Measurements from ENCODE around the gene MLNR.

The MLNR gene, protein sequence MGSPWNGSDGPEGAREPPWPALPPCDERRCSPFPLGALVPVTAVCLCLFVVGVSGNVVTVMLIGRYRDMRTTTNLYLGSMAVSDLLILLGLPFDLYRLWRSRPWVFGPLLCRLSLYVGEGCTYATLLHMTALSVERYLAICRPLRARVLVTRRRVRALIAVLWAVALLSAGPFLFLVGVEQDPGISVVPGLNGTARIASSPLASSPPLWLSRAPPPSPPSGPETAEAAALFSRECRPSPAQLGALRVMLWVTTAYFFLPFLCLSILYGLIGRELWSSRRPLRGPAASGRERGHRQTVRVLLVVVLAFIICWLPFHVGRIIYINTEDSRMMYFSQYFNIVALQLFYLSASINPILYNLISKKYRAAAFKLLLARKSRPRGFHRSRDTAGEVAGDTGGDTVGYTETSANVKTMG

DNA sequence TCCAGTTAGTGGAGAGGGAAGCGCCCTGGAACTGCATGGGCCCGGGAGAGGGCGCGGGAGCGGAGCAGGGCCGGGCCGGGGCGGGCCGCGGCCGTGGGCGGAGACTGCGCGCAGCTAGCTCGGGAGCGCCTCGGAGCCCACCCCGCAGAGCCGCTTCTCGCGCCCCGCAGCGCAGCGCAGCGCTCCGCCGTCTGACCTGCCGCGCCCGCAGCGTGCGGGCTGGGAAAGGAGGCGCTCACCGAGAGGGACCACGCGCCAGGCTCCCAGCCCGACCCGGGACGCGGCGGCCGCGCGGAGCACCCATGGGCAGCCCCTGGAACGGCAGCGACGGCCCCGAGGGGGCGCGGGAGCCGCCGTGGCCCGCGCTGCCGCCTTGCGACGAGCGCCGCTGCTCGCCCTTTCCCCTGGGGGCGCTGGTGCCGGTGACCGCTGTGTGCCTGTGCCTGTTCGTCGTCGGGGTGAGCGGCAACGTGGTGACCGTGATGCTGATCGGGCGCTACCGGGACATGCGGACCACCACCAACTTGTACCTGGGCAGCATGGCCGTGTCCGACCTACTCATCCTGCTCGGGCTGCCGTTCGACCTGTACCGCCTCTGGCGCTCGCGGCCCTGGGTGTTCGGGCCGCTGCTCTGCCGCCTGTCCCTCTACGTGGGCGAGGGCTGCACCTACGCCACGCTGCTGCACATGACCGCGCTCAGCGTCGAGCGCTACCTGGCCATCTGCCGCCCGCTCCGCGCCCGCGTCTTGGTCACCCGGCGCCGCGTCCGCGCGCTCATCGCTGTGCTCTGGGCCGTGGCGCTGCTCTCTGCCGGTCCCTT lies at the start of gene MLNR:
Gene MLNR (plus strand): TSS at position 303 of the 820 bp plus-strand sequence. CDS start 0 bp downstream, at position 303.
- H3K9me3 ChIP-seq (ENCODE audit: control insufficient read depth, low read depth, low read length) = no peaks in the 10 kb centered on the region
- peak within 1 kb of the TSS; percentile 49 for H3K4me3 ChIP-seq (ENCODE audit: low read length)
- H3K4me1 ChIP-seq (ENCODE audit: control insufficient read depth, low read depth, low read length) = peaks cover 1% of the 10 kb centered on the region
- no peak within 1 kb of the TSS for H3K9ac ChIP-seq (ENCODE audit: low read length)
- H3K27ac ChIP-seq (ENCODE audit: low read length) = no peak within 1 kb of the TSS
- no peaks in the 10 kb centered on the region for H3K36me3 ChIP-seq (ENCODE audit: control insufficient read depth, low read depth, low read length)
- peaks cover 90% of the 10 kb centered on the region for H3K27me3 ChIP-seq (ENCODE audit: control insufficient read depth, insufficient read depth, low read length)

DNA sequence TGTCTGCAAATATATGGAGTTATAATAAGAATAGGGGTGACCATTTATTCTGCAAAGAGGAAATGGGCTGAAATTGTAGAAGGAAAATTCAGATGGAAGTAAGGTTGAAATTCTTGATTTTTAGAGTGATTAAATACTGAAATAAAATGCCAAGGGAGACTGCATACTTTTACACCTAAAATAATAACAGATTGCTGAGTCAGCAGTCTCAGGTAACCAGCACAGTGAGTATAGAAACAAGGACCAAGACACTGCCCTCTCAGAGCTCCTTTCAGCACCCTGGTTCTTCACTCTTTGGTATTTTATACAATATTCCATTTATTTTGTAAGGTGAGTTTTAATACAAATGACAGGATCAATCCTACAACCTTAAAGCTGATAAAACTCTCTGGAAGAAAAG lies 48.8 kb upstream of the MLNR start:
- peaks cover 32% of the 10 kb centered on the region for H3K36me3 ChIP-seq (ENCODE audit: control insufficient read depth, low read depth, low read length)

DNA sequence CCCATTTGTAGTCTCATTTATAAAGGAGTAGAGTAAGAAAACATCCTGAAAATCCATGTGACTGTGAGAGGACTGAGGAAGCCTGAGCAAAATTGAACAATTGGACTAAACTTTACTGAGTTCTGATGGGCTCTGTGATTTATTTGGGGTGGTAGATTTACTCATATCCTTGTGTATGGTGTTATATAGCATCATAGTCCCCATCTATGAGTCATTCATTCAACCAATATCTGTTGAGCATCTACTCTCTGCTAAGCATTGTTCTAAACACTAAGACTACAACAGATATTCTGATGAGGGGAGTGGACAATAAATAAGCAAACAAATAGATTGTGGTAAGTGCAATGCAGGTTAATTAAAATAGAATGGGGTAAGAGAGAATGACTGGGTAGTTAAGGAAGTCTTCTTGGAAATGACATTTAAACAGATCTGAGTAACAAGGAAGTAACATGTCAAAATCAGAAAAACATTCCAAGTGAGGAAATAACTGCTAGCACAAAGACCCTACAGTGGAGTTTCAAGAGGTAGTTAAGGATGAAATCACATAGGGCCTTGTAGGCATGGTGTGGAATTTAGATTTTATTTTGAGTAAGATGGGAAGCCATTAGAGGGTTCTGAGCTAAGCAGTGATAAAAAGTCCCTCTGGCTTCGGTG lies 36.3 kb upstream of the MLNR start:
- Histone ChIP-seq H3K36me3 (ENCODE audit: control insufficient read depth, low read depth, low read length) (peaks cover 34% of the 10 kb centered on the region), H3K4me3 (ENCODE audit: low read length) (no peak overlapping the region), H3K9ac (ENCODE audit: low read length) (no peak overlapping the region), H3K27ac (ENCODE audit: low read length) (no peak overlapping the region), H3K9me3 (ENCODE audit: control insufficient read depth, low read depth, low read length) (no peaks in the 10 kb centered on the region), H3K4me1 (ENCODE audit: control insufficient read depth, low read depth, low read length) (peaks cover 26% of the 10 kb centered on the region), H3K27me3 (ENCODE audit: control insufficient read depth, insufficient read depth, low read length) (no peaks in the 10 kb centered on the region)

More for the DNA sequence above, 48.8 kb upstream of the MLNR start:
- H3K9me3 ChIP-seq (ENCODE audit: control insufficient read depth, low read depth, low read length) = no peaks in the 10 kb centered on the region
- no peak overlapping the region for H3K27ac ChIP-seq (ENCODE audit: low read length)
- H3K4me1 ChIP-seq (ENCODE audit: control insufficient read depth, low read depth, low read length) = no peaks in the 10 kb centered on the region
- no peak overlapping the region for H3K4me3 ChIP-seq (ENCODE audit: low read length)
- H3K9ac ChIP-seq (ENCODE audit: low read length) = no peak overlapping the region
- H3K27me3 ChIP-seq (ENCODE audit: control insufficient read depth, insufficient read depth, low read length) = no peaks in the 10 kb centered on the region

DNA sequence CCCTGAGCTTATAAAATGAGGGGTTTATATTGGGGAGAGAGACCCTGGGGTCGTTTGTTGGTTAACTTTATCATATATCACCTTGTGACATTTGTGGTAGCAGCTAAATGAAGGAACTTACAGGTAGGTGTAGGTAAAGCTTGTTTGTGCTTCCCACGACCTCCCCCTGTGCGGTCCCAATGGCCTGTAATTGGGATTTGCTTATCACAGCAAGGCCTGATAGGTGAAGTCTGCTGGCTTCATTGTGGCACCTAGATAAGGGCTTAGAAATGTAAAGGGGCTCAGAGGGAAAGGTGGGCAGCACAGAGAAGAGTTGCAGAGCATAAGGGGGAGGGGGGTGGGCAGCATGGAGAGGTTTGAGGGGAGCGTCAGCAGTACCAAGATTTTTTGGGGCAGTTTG lies 35.5 kb upstream of the MLNR start:
- H3K9ac ChIP-seq (ENCODE audit: low read length) = no peak overlapping the region
- no peak overlapping the region for H3K27ac ChIP-seq (ENCODE audit: low read length)
- H3K36me3 ChIP-seq (ENCODE audit: control insufficient read depth, low read depth, low read length) = peaks cover 36% of the 10 kb centered on the region
- H3K4me1 ChIP-seq (ENCODE audit: control insufficient read depth, low read depth, low read length) = peaks cover 26% of the 10 kb centered on the region
- no peaks in the 10 kb centered on the region for H3K27me3 ChIP-seq (ENCODE audit: control insufficient read depth, insufficient read depth, low read length)
- H3K9me3 ChIP-seq (ENCODE audit: control insufficient read depth, low read depth, low read length) = no peaks in the 10 kb centered on the region
- no peak overlapping the region for H3K4me3 ChIP-seq (ENCODE audit: low read length)

DNA sequence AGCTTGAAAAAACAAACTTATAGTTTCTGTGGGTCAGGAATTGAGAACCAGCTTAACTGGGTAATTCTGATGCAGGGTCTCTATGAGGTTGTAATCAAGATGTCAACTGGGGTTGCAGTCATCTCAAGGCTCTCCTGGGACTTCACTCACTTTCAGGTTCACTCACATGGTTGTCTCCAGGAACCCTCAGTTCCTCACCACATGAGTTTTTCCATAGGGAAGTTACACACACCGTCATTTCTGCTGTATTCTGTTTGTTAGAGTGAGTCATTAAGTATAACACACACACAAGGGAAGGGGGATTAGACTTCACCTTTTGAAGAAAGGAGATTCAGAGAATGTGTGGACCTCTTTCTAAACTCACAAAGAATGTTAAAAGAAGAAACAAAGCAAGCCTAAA lies 34.9 kb upstream of the MLNR start:
- Histone ChIP-seq H3K9me3 (ENCODE audit: control insufficient read depth, low read depth, low read length) (no peaks in the 10 kb centered on the region), H3K27ac (ENCODE audit: low read length) (no peak overlapping the region), H3K9ac (ENCODE audit: low read length) (no peak overlapping the region), H3K4me1 (ENCODE audit: control insufficient read depth, low read depth, low read length) (peaks cover 26% of the 10 kb centered on the region), H3K27me3 (ENCODE audit: control insufficient read depth, insufficient read depth, low read length) (no peaks in the 10 kb centered on the region), H3K4me3 (ENCODE audit: low read length) (no peak overlapping the region), H3K36me3 (ENCODE audit: control insufficient read depth, low read depth, low read length) (peaks cover 37% of the 10 kb centered on the region)

DNA sequence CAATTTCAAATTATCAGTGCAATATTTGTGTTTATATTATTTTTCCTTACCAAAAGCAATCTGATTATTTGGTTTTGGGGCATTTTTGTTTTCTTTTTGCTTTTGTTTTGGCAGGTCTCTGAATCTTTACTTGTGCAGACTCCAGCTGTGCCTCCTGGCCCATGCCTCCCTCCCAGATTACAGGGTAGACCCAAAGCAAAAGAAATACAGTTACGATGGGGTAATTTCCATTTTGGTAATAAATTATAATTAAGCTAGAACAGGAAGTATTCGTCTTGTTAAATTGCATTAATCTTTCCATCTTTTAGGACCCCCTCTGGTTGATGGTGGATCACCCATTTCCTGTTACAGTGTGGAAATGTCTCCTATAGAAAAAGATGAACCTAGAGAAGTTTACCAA lies 29.2 kb upstream of the MLNR start:
- H3K27ac ChIP-seq (ENCODE audit: low read length) = no peak overlapping the region
- H3K36me3 ChIP-seq (ENCODE audit: control insufficient read depth, low read depth, low read length) = peaks cover 59% of the 10 kb centered on the region
- H3K4me3 ChIP-seq (ENCODE audit: low read length) = no peak overlapping the region
- no peak overlapping the region for H3K9ac ChIP-seq (ENCODE audit: low read length)
- no peaks in the 10 kb centered on the region for H3K9me3 ChIP-seq (ENCODE audit: control insufficient read depth, low read depth, low read length)
- H3K27me3 ChIP-seq (ENCODE audit: control insufficient read depth, insufficient read depth, low read length) = no peaks in the 10 kb centered on the region
- no peaks in the 10 kb centered on the region for H3K4me1 ChIP-seq (ENCODE audit: control insufficient read depth, low read depth, low read length)

DNA sequence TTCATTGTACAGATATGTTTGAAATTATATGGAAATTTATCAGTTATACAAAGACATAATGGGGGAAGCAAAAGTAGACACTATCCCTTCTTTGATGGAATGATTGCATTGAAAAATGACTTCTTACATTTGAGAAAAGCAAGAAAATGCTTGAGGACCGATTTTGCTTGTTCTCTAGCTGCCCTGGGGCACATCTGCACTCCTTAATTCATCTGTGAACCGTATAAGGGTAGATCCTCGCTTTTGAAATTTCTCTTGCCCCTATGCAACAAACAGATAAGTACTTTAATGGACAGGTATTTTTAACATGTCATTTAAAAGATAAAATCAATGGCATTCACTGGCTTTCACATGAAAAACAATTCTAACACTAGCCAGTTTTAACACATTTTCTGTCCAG lies 13.5 kb upstream of the MLNR start:
- H3K9ac ChIP-seq (ENCODE audit: low read length) = no peak overlapping the region
- H3K36me3 ChIP-seq (ENCODE audit: control insufficient read depth, low read depth, low read length) = peaks cover 32% of the 10 kb centered on the region
- H3K27me3 ChIP-seq (ENCODE audit: control insufficient read depth, insufficient read depth, low read length) = no peaks in the 10 kb centered on the region

DNA sequence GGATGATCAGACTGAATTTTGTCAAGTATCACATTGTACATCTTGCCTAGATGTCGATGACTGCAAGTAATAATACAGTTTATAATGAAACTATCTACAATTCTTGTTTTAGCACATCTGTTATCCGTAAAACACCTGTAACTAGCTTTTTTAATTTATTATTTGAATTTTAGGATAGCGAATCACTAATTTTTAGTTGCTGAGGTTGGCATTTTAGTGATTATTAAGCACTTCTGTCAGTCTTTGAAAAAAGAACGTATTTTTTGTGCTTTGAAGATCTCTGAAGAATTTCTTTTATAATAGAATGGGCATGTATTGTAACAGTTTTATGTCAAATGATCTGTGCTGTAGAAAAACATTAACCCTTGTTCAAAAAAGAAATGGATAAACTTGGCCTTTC lies 11.5 kb upstream of the MLNR start:
- H3K36me3 ChIP-seq (ENCODE audit: control insufficient read depth, low read depth, low read length) = peaks cover 23% of the 10 kb centered on the region

More for the DNA sequence above, 13.5 kb upstream of the MLNR start:
- Histone ChIP-seq H3K9me3 (ENCODE audit: control insufficient read depth, low read depth, low read length) (no peaks in the 10 kb centered on the region), H3K4me3 (ENCODE audit: low read length) (no peak overlapping the region), H3K4me1 (ENCODE audit: control insufficient read depth, low read depth, low read length) (no peaks in the 10 kb centered on the region), H3K27ac (ENCODE audit: low read length) (no peak overlapping the region)

DNA sequence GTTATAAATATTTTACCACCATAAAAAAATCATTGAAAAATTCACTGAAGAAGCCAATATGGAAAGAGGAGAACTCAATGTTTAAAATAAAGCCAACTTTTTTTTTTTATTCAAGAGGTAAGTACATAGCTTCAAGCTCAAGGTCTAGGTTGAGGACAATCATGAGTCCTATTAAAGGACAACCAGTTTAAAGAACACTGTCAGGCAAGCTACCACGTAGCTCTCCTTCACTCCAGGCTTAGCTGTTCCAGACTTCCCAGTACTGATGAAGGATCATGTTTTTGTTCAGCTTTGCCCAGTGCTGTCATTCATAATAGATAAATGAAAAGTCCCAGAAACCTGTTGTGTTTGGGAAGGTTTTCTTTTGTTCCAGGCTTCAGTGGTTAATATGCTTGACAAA lies 10.0 kb upstream of the MLNR start:
- Histone ChIP-seq H3K4me3 (ENCODE audit: low read length) (no peak overlapping the region), H3K9me3 (ENCODE audit: control insufficient read depth, low read depth, low read length) (no peaks in the 10 kb centered on the region), H3K27me3 (ENCODE audit: control insufficient read depth, insufficient read depth, low read length) (no peaks in the 10 kb centered on the region)

More for the DNA sequence above, 11.5 kb upstream of the MLNR start:
- no peaks in the 10 kb centered on the region for H3K27me3 ChIP-seq (ENCODE audit: control insufficient read depth, insufficient read depth, low read length)
- H3K4me3 ChIP-seq (ENCODE audit: low read length) = no peak overlapping the region
- no peaks in the 10 kb centered on the region for H3K4me1 ChIP-seq (ENCODE audit: control insufficient read depth, low read depth, low read length)
- H3K27ac ChIP-seq (ENCODE audit: low read length) = no peak overlapping the region
- H3K9ac ChIP-seq (ENCODE audit: low read length) = no peak overlapping the region
- no peaks in the 10 kb centered on the region for H3K9me3 ChIP-seq (ENCODE audit: control insufficient read depth, low read depth, low read length)

DNA sequence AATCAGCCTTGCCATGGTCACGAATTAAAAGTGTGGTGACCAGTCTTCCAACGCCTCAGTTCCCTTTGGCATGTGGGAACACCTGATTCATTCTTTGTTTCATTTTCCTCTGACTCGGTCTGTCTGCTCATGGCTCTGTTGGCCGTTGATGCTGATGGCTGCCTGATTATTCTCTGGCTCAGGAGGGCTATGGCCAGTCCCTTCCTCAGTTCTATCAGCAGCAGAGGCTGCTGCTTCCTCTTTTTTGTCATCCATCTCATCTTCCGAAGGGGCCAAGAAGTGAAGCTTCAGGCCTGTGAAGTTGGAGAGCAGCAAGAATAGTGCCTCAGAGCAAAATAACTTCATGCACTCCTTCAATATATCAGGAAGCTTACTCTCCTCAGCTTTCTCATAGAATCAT lies 9.5 kb upstream of the MLNR start:
- no peak overlapping the region for H3K9ac ChIP-seq (ENCODE audit: low read length)
- no peak overlapping the region for H3K4me3 ChIP-seq (ENCODE audit: low read length)
- H3K4me1 ChIP-seq (ENCODE audit: control insufficient read depth, low read depth, low read length) = peaks cover 10% of the 10 kb centered on the region
- no peaks in the 10 kb centered on the region for H3K27me3 ChIP-seq (ENCODE audit: control insufficient read depth, insufficient read depth, low read length)
- H3K9me3 ChIP-seq (ENCODE audit: control insufficient read depth, low read depth, low read length) = no peaks in the 10 kb centered on the region
- no peak overlapping the region for H3K27ac ChIP-seq (ENCODE audit: low read length)
- peaks cover 12% of the 10 kb centered on the region for H3K36me3 ChIP-seq (ENCODE audit: control insufficient read depth, low read depth, low read length)

More for the DNA sequence above, 10.0 kb upstream of the MLNR start:
- Histone ChIP-seq H3K4me1 (ENCODE audit: control insufficient read depth, low read depth, low read length) (peaks cover 7% of the 10 kb centered on the region), H3K36me3 (ENCODE audit: control insufficient read depth, low read depth, low read length) (peaks cover 12% of the 10 kb centered on the region), H3K9ac (ENCODE audit: low read length) (no peak overlapping the region), H3K27ac (ENCODE audit: low read length) (no peak overlapping the region)

DNA sequence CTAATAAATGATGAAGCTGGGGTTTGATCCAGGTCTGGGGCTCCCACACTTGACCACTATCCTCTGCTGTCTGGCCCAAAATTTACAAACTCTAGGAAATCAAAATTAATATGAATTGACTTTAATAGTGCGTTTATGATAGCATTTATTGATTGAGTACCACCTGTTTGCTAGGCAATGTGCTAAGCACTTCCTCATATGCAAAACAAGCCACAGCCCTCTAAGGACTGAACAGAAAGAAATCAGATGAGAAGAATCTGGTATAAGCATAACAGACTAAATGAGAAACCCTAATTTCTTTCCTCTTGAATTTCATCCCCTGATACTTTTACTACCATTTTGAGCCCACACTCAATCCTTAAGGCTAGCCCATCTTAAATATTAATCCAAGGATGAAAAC lies 6.6 kb upstream of the MLNR start:
- H3K9ac ChIP-seq (ENCODE audit: low read length) = no peak overlapping the region
- no peaks in the 10 kb centered on the region for H3K36me3 ChIP-seq (ENCODE audit: control insufficient read depth, low read depth, low read length)
- no peak overlapping the region for H3K27ac ChIP-seq (ENCODE audit: low read length)
- H3K27me3 ChIP-seq (ENCODE audit: control insufficient read depth, insufficient read depth, low read length) = peaks cover 27% of the 10 kb centered on the region
- no peaks in the 10 kb centered on the region for H3K9me3 ChIP-seq (ENCODE audit: control insufficient read depth, low read depth, low read length)
- H3K4me1 ChIP-seq (ENCODE audit: control insufficient read depth, low read depth, low read length) = peaks cover 10% of the 10 kb centered on the region
- no peak overlapping the region for H3K4me3 ChIP-seq (ENCODE audit: low read length)
